GM19193 (cell line): Measurements from ENCODE around the gene NXPE3.

Experiments
- POLR2A ChIP-seq: IDR thresholded peaks from 4 replicates; pipeline ENCODE4 v1.6.1; 2011; ENCODE audit not compliant: insufficient read depth, insufficient read length; ENCODE audit errors: extremely low read depth

NXPE3 gene

GRCh38 chr3:101779047-101779821, at the start of gene NXPE3:
Gene NXPE3, plus strand, starts transcription at chr3:101779211. Its CDS starts 6,386 bp downstream, at chr3:101785597.
- peak; percentile 63 for TF ChIP-seq POLR2A

GRCh38 chr3:101729586-101729985, 49.4 kb upstream of the NXPE3 start:
- TF ChIP-seq POLR2A: no peak

- TF ChIP-seq POLR2A: no peak
Observed at GRCh38 chr3:101730839-101731238, 48.2 kb upstream of the NXPE3 start.

GRCh38 chr3:101732240-101732641, 46.8 kb upstream of the NXPE3 start:
- TF ChIP-seq POLR2A: no peak

GRCh38 chr3:101735833-101736232, 43.2 kb upstream of the NXPE3 start:
- no peak for TF ChIP-seq POLR2A

GRCh38 chr3:101744811-101745210, 34.2 kb upstream of the NXPE3 start:
- TF ChIP-seq POLR2A: no peak

- TF ChIP-seq POLR2A: no peak
Observed at GRCh38 chr3:101758224-101758623, 20.8 kb upstream of the NXPE3 start.

GRCh38 chr3:101762041-101762646, 16.9 kb upstream of the NXPE3 start:
- TF ChIP-seq POLR2A: no peak

- TF ChIP-seq POLR2A: no peak
Observed at GRCh38 chr3:101778385-101779046, 495 bp upstream of the NXPE3 start.

- TF ChIP-seq POLR2A: no peak
Observed at GRCh38 chr3:101779822-101780381, 891 bp downstream of the NXPE3 start.

GRCh38 chr3:101780661-101781060, 1.6 kb downstream of the NXPE3 start:
- TF ChIP-seq POLR2A: no peak

- no peak for TF ChIP-seq POLR2A
Observed at GRCh38 chr3:101781166-101781565, 2.2 kb downstream of the NXPE3 start.

- TF ChIP-seq POLR2A: no peak
Observed at GRCh38 chr3:101784855-101785613, 6.0 kb downstream of the NXPE3 start.

- TF ChIP-seq POLR2A: no peak
Observed at GRCh38 chr3:101791778-101792177, 12.8 kb downstream of the NXPE3 start.
